Activated CD4-positive, alpha-beta T cell treated with anti-CD3 and anti-CD28 coated beads for 24 hours (primary cell): ENCODE measurements around the gene TOMT.
"Not testable (repeated sequence)": the region's sequence is repeated elsewhere in the genome, so short reads cannot be mapped to it uniquely, and the experiment has no call there.

Experiments
- DNase-seq, 2 donors: peaks; one replicate each; pipeline ENCODE4 v3.0.0-alpha.2; 2020; ENCODE audit warnings: low read depth in 2 of 2

Gene TOMT

DNA sequence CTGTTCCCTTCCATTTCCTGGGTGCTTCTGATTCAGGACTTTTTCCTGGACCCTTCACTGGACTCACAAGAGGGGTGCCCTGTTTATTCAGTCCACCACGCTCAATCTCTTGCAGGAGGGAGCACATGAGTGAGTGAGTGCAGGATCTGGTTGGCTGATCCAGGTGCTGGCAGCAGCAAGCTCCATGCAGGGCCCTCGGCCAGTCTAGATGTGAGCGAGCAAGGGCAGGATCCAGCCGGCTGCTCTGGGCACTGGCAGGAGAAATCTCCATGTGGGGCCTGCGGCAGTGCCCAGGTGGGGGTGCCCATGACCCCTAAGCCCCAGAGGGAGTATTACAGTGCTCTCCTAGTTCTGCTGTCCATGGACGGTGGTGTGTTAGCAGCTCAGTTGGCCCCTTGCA, 18.3 kb downstream of the TOMT start:
- DNase-seq: no peak

DNA sequence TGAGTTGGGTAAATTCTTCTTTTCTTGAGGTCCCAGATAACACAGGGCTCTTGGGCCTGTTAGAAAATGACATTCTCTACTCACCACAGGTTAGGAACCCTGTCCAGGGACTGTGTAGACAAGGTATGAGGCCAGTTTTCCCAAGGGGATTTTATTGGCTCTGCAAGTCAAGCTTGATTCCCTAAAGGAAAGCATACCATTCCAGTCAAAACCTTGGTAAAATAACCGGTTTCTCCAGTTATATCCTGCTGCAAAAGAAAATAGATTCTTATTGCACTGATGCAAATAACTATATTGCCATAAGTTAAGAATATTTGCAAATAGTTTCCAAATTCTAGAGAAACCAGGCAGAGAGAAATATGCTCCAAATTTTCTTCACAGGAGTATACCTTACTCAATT, 20.2 kb downstream of the TOMT start:
- DNase-seq: no peak

DNA sequence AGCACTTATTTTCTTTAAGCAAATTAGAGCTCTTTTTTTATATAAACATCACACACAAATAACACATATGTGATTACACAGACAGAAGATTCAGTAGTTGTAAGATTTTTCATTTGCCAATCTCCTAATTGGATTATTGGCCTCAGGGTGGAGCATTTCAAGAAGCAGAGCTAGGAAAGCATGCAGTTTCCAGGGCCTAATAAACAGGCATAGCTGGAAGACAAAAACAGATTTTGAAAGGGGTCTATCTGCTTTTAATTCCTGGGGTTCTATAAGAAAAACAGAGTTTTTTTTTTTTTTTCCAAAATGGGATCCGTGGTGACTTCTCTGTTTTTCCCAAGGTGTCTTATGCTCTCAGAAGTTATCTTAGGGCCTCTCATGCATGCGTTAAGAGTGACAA, 22.2 kb downstream of the TOMT start:
- DNase-seq: no peak

DNA sequence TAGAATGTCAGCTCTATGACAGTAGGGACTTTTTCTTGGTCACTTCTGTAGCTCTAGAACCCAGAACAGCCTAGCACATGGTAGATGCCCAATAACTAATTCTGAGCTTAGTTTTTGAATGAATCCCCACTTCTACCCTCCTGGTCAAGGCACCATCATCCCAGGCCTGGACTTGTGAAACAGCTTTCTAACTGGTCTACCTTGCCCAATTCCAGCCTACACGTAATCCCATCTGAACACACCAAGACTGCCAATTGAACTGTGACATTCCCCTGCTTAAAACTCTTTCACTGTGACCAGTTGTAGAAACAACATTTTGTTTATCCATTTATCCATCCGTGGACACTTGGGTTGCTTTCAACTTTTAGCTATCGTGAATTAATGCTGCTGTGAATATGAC, 23.7 kb downstream of the TOMT start:
- no peak for DNase-seq

DNA sequence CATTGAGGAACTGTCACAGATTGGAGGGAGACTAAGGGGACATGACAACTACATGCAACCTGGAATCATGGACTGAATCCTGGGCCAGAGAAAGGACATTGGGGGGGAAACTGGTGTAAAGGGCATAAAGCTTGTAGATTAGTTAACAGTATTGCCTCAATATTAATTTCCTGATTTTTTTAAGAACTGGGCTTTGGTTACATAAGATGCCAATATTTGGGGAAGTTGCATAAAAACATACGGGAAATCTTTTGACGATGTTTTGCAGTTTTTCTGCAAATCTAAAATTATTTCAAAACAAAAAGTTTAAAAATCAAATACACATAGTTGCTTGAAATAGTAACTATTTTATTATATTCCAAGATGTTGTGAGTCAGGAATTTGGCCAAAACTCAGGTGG, 26.9 kb downstream of the TOMT start:
- DNase-seq: no peak

DNA sequence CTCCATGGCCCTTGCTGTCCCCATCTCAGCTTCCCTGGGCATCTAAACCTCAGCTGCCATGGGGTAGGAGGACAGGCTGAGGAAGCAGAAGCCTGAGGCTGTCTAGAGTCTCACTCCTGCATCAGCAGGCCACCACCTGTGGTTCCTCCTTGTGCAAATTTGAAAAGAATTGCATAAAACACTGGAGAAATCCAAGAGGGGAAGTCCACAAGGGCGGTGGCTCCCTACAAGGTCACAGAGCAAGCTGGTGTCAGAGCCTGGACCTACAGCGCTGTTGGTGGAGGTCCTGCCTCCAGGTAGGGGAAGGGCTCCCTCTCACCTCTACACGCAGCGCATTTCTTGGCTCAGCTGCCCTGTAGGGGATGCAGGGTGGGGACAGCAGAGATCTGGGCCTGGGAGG, 29.7 kb downstream of the TOMT start, which contains the start of gene FOLR3:
Gene FOLR3, plus strand, starts transcription at position 253 of the 400 bp plus-strand sequence. CDS start 228 bp downstream, outside the sequence.
- DNase-seq: not testable (repeated sequence)

DNA sequence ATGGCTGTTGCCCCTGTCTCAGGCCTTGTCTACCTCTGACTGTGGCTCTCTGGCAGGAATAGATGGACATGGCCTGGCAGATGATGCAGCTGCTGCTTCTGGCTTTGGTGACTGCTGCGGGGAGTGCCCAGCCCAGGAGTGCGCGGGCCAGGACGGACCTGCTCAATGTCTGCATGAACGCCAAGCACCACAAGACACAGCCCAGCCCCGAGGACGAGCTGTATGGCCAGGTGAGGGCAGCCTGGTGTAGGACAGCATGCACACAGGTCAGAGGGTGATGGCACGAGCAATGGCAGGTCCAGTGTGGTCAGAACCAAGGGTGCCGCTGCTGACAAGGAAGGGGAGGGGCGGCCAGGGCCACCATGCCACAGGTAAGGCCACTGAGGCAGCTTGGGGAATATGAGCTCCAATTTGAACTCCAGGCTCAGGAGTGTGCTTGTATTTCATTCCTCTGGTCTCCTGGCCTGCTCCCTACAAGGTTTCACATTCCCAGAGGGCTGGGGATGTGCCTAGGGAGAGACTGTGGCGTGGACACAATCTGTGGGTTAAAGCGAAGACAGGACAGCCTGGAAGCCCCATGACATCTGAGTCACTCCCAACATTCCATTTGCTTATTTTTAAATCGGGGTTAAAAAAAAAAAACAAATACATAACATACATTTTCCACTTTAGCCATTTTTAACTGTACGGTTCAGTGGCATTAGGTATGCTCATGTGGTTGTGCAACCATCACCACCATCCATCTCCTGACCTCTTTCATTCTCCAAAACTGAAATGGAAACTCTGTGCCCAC, 30.4 kb downstream of the TOMT start:
- no peak for DNase-seq

DNA sequence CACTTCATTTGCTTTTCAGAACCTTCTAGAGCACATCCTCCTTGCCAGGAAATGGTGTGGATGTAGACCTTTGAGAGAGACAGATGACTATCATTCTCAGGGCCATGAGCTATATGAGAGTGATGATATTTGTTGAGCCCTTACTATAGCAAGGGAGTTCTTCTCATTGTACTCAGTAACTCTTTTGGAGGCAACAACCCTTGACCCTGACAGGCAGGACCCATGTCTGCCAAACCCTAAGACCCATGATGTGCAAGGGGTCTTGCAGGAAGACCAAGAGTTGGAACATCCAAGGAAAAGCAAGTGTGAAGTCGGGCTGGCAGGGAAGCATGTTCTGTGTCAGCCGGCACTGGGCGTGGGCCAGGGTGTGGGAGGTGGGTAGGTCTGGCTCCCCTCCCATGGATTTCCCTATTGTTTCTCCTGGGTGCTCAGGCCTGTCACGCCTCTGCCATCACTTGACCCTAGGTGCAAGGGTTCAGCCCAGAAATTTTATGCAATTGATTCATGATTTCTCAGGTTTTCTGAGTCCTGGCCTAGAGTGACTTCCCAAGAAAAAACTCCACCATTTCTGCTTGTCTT, 31.0 kb downstream of the TOMT start:
- DNase-seq: no peak

DNA sequence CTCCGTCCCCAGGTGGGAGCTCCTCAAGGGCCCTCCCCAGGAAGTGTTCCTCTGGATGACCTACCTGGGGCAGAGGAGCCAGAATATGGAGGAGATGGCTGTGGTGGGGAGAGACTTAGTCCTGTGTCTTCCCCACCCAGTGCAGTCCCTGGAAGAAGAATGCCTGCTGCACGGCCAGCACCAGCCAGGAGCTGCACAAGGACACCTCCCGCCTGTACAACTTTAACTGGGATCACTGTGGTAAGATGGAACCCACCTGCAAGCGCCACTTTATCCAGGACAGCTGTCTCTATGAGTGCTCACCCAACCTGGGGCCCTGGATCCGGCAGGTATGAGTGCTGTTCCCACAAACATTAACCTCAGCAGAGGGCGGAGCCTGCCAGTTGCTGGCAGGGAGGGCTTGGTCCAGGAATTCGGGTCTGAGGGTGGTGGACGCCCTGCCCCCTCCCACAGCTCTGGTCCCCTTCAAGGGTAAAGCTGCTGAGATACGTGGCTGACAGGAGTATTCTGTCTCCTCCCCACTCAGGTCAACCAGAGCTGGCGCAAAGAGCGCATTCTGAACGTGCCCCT, 33.2 kb downstream of the TOMT start:
- DNase-seq: no peak

DNA sequence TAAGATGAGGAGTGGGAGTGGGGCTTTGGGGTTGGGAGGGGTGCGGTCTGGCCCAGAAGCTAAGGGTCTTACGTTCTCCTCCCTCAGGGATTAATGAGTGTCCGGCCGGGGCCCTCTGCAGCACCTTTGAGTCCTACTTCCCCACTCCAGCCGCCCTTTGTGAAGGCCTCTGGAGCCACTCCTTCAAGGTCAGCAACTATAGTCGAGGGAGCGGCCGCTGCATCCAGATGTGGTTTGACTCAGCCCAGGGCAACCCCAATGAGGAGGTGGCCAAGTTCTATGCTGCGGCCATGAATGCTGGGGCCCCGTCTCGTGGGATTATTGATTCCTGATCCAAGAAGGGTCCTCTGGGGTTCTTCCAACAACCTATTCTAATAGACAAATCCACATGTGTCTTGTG, 33.8 kb downstream of the TOMT start:
- DNase-seq: no peak

DNA sequence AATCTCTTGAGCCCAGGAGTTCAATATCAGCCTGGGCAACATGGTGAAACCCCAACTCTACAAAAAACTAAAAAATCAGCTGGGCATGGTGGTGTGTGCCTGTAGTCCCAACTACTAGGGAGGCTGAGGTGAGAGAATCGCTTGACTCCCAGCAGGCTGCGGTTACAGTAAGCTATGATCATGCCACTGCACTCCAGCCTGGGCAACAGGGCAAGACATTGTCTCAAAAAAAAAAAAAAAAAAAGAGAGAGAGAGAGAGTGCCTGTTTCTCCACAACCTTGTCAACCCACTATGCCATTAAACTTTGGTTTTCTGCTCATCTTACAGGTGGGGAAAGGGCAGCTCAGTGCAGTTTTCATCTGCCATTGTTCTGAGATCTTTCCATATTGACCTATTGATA, 34.9 kb downstream of the TOMT start:
- DNase-seq: no peak

DNA sequence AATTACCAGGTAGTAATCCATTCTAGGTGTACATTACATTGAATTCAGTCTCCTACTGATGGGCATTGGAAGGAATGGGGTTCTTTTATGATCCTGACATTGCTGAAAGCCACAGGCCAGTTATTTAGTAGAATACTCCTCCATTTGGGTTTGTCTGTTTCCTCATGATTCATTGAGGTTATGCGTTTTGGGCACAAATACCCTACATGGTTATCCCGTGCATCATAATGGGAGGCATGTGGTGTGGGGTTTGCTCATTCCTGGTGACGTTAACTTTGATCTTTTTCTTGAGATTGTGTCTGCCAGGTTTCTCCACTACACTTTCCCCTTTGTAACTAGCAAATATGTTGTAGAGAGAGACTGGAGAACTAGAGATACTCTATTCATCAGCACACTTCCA, 35.3 kb downstream of the TOMT start:
- no peak for DNase-seq

DNA sequence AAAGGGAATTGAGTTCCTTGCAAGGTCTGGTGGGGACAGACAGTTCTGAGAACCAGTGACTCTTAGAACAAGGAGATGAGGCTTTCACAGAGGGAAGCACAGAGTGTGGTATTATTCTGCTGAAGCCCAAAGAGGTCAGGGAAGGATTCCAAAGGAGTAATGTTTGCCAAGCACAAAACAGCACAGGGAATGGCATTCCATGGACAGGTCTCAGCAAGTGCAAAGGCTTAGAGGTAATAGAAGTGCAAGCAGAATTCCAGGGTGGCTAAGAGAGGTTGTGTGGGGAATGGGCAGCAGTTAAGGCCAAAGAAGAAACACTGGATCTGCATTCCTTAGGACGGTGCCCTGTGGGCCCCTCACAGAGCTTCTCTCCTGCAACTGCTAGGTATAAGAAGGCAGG, 36.4 kb downstream of the TOMT start:
- not testable (repeated sequence) for DNase-seq

DNA sequence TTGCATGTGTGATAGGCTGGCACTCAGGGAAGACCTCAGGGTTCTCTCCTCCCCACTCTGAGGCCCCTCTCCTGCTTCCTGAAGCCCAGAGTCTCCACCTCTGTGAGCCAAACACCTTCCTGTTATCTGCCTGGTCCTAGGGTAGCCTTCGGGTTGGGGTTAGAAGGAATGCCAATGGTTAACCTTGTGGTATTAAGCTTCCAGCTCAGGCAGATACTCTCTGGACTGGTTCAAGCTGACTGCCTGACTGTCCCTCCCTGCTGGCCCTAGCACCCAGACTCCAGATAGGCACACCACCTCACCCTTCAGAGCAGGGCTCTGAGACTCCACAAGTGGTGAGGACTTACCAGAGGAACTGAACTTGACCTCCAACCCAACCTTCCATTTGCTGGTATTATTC, 36.8 kb downstream of the TOMT start:
- not testable (repeated sequence) for DNase-seq

DNA sequence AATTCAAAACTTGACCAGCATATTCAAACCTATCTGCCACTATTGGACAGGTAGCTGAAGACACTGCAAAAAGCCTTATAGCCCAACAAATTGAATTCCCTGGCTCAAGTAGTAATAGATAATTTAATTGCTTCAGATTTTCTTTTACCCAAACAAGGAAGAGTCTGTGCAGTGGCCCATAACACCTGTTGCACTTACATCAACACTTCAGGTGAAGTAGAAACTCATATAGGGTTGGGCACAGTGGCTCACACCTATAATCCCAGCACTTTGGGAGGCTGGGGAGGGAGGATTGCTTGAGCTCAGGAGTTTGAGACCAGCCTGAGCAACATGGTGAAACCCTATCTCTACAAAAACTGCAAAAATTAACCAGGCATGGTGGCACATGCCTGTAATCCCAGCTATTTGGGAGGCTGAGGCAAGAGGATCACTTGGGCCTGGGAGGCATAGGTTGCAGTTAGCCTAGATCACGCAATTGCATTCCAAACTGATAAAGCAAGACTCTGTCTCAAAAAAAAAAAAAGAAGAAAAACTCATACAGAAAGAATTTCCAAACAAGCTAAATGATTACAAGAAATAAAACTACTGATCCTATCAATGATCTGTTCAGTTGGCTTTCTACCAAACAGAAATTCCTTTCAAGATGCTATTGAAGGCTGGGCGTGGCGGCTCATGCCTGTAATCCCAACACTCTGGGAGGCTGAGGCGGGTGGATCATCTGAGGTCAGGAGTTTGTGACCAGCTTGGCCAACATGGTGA, 39.3 kb downstream of the TOMT start:
- no peak for DNase-seq

DNA sequence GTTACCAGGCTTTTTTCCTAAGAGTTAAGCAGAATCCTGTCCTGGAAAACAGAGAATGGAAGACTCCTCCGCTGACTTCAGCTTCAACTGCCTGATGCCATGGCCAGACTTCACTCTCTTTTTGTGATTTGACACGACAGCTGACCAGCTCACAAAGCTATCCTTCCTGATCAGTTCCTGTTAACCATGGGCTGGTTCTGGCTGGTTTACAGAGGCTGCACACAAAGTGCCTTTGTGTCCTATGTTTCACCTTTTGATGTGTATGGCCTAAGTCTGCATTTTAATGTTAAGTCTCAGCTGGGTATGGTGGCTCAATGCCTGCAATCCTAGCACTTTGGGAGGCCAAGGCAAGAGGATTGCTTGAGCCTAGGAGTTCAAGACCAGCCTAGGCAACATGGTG, 40.9 kb downstream of the TOMT start:
- no peak for DNase-seq

DNA sequence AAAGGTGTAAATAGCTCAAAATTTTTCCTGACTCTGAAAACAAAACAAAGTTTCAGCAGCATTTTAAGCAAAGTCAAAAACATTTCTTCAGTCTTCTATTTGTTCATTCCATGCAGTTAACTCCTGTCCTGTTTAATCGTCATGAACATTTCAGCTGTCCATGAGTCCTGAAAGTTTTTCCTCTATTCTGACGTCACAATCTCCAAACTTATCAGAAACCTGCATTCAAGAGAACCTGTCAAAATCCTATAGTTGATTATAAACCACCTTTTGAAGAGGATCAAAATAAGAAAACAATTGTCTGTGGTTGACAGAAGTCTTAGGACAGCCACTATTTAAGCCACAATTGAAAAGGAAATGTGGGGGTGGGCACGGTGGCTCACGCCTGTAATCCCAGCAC, 45.2 kb downstream of the TOMT start:
- DNase-seq: no peak

DNA sequence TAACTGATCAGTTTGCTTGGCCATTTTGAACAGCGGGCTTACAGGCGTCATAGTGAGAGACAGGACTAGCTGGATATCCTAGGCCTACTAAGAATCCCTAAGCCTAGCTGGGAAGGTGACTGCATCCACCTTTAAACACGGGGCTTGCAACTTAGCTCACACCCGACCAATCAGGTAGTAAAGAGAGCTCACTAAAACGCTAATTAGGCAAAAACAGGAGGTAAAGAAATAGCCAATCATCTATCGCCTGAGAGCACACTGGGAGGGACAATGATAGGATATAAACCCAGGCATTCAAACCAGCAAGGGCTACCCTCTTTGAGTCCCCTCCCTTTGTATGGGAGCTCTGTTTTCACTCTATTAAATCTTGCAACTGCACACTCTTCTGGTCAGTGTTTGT, 48.1 kb downstream of the TOMT start:
- not testable (repeated sequence) for DNase-seq

DNA sequence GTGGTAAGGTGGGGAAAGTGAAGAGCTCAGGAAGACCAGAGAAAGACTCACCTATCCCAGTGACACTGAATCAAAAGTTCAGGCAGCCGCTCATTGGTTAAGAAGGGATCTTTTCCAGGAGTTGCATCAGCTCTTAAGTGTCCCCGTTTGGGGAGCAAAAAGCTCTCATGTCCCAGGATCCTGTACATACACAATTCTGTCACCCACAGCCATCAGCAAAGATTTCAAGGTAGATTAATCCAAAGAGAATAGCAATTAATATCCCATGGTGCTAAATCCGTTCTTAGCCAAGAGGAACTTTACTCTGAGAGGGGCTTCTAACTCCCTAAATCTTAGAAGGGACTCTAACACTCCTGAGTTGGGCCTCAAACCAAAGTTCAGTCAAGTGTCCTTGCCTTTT, 49.1 kb downstream of the TOMT start:
- no peak for DNase-seq

DNA sequence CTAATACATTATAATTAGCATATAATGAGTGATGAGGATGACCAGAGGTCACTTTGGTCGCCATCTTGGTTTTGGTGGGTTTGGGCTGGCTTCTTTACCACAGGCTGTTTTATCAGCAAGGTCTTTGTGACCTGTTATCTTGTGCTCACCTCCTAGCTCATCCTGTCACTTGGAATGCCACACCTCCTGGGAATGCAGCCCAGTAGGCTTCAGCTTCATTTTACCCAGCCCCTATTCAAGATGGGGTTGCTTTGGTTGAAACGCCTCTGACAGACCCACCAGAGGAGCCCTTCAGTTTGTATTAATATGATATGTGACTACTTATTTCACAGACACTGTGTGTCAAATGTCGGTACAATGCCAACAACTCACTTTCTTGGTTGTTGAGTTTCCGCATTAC, 50.0 kb downstream of the TOMT start:
- no peak for DNase-seq

DNA sequence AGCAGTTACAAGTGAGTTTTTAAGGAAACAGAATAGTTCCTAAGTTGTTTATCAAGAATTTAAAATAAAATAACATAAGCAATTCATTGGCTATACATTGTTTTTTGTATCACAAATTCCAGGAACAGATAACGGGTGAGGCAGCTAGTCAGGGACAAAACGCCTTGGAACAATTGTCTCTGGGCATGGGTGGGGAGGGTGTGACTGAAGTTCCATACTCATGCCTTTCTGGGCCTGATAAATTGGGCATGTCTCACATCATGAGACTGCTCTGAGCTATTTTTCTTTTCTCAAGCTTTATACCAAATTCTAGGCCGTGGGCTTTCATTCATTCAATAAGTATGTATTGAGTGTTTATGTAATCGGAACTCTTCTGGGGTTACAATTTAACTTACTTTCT, 51.4 kb downstream of the TOMT start:
- DNase-seq: no peak
